ENCODE measurements around the gene TMEM202.
"Not testable (repeated sequence)": the region's sequence is repeated elsewhere in the genome, so short reads cannot be mapped to it uniquely, and the experiment has no call there.

TMEM202 gene

GRCh38 chr15:72426753-72427152 is 28.6 kb downstream of the TMEM202 start:
- no peak overlapping the region for H3K4me3 ChIP-seq (ENCODE audit: low read depth, low read length)
- H3K9me3 ChIP-seq (ENCODE audit: control insufficient read depth, insufficient read depth, low read length): 0 out of 2 replicates have a peak, but pooled peaks cover 6% of the 10 kb centered on the region
- no peaks in the 10 kb centered on the region for H3K27me3 ChIP-seq (ENCODE audit: control insufficient read depth, insufficient read depth, low read length)

DNA sequence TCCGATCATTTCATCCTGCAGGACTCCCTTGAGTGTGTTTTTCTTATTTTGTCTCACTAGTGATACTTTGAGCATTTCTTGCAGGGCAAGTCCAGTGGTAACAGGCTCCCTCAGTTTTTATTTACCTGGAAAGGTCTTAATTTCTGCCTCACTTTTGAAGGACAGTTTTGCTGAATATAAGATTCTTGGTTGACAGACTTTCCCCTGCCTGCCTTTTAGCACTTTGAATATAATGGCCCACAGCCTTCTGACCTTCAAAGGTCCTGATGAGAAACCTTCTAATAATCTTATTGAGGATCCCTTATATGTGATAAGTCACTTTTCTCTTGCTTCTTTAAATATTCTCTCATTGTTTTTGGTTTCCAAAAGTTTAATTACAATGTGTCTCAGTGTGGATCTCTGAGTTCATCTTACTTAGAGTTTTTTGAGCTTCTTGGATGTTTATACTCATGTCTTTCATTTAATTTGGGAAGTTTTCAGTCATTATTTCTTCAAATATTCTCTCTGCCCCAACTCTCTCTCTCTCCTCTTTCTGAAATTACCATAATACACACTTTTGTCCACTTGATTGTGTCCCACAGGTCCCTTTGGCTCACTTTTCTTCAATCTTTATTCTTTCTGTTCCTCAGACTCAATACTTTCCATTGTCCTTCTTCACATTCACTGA is 39.7 kb downstream of the TMEM202 start:
- no peaks in the 10 kb centered on the region for H3K27me3 ChIP-seq (ENCODE audit: control insufficient read depth, insufficient read depth, low read length)
- no peak overlapping the region for H3K27ac ChIP-seq (ENCODE audit: low read depth, low read length)
- H3K36me3 ChIP-seq (ENCODE audit: control insufficient read depth, insufficient read depth, low read length): no peaks in the 10 kb centered on the region
- H3K9me3 ChIP-seq (ENCODE audit: control insufficient read depth, insufficient read depth, low read length): peaks cover 8% of the 10 kb centered on the region
- H3K4me1 ChIP-seq (ENCODE audit: control insufficient read depth, insufficient read depth, low read length): no peaks in the 10 kb centered on the region
- H3K4me3 ChIP-seq (ENCODE audit: low read depth, low read length): no peak overlapping the region
- no peak overlapping the region for H3K9ac ChIP-seq (ENCODE audit: low read depth, low read length)

More at GRCh38 chr15:72426753-72427152, 28.6 kb downstream of the TMEM202 start:
- Histone ChIP-seq H3K9ac (ENCODE audit: low read depth, low read length) (no peak overlapping the region), H3K36me3 (ENCODE audit: control insufficient read depth, insufficient read depth, low read length) (no peaks in the 10 kb centered on the region), H3K27ac (ENCODE audit: low read depth, low read length) (no peak overlapping the region), H3K4me1 (ENCODE audit: control insufficient read depth, insufficient read depth, low read length) (no peaks in the 10 kb centered on the region)

- not testable (repeated sequence) for H3K9me3 ChIP-seq (ENCODE audit: control insufficient read depth, insufficient read depth, low read length); H3K9ac ChIP-seq (ENCODE audit: low read depth, low read length); H3K4me3 ChIP-seq (ENCODE audit: low read depth, low read length); H3K4me1 ChIP-seq (ENCODE audit: control insufficient read depth, insufficient read depth, low read length); H3K27me3 ChIP-seq (ENCODE audit: control insufficient read depth, insufficient read depth, low read length); H3K27ac ChIP-seq (ENCODE audit: low read depth, low read length); H3K36me3 ChIP-seq (ENCODE audit: control insufficient read depth, insufficient read depth, low read length)
Measured at GRCh38 chr15:72442848-72443247, 44.7 kb downstream of the TMEM202 start.

GRCh38 chr15:72445426-72445825 is 47.3 kb downstream of the TMEM202 start:
- Histone ChIP-seq H3K9me3 (ENCODE audit: control insufficient read depth, insufficient read depth, low read length) (no peaks in the 10 kb centered on the region), H3K9ac (ENCODE audit: low read depth, low read length) (no peak overlapping the region), H3K27ac (ENCODE audit: low read depth, low read length) (no peak overlapping the region), H3K27me3 (ENCODE audit: control insufficient read depth, insufficient read depth, low read length) (no peaks in the 10 kb centered on the region), H3K4me3 (ENCODE audit: low read depth, low read length) (no peak overlapping the region), H3K4me1 (ENCODE audit: control insufficient read depth, insufficient read depth, low read length) (no peaks in the 10 kb centered on the region), H3K36me3 (ENCODE audit: control insufficient read depth, insufficient read depth, low read length) (no peaks in the 10 kb centered on the region)

- H3K4me3 ChIP-seq (ENCODE audit: low read depth, low read length): no peak overlapping the region
- no peaks in the 10 kb centered on the region for H3K4me1 ChIP-seq (ENCODE audit: control insufficient read depth, insufficient read depth, low read length)
- no peak overlapping the region for H3K27ac ChIP-seq (ENCODE audit: low read depth, low read length)
- no peaks in the 10 kb centered on the region for H3K9me3 ChIP-seq (ENCODE audit: control insufficient read depth, insufficient read depth, low read length)
- H3K27me3 ChIP-seq (ENCODE audit: control insufficient read depth, insufficient read depth, low read length): no peaks in the 10 kb centered on the region
- H3K36me3 ChIP-seq (ENCODE audit: control insufficient read depth, insufficient read depth, low read length): no peaks in the 10 kb centered on the region
- no peak overlapping the region for H3K9ac ChIP-seq (ENCODE audit: low read depth, low read length)
Measured at GRCh38 chr15:72450805-72451204, 52.7 kb downstream of the TMEM202 start.

- Histone ChIP-seq H3K4me1 (ENCODE audit: control insufficient read depth, insufficient read depth, low read length) (no peaks in the 10 kb centered on the region), H3K27me3 (ENCODE audit: control insufficient read depth, insufficient read depth, low read length) (no peaks in the 10 kb centered on the region), H3K9ac (ENCODE audit: low read depth, low read length) (no peak overlapping the region), H3K9me3 (ENCODE audit: control insufficient read depth, insufficient read depth, low read length) (no peaks in the 10 kb centered on the region), H3K27ac (ENCODE audit: low read depth, low read length) (no peak overlapping the region), H3K4me3 (ENCODE audit: low read depth, low read length) (no peak overlapping the region), H3K36me3 (ENCODE audit: control insufficient read depth, insufficient read depth, low read length) (no peaks in the 10 kb centered on the region)
Measured at GRCh38 chr15:72451224-72451623, 53.1 kb downstream of the TMEM202 start.

DNA sequence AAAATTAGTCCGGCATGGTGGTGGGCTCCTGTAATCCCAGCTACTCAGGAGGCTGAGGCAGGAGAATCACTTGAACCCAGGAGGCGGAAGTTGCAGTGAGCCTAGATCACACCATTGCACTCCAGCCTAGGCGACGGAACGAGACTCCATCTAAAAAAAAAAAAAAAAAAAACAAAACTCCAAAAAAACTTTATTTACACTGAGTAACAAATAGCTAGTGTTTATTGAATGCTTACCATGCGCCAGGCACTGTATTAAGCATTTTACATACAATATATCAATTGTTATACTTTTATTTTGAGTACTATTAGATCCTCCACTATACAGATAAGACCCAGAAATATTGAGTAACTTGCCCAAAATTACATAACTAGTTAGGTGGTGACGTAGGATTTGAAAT is 58.6 kb downstream of the TMEM202 start:
- Histone ChIP-seq H3K4me1 (ENCODE audit: control insufficient read depth, insufficient read depth, low read length) (no peaks in the 10 kb centered on the region), H3K9me3 (ENCODE audit: control insufficient read depth, insufficient read depth, low read length) (no peaks in the 10 kb centered on the region), H3K4me3 (ENCODE audit: low read depth, low read length) (no peak overlapping the region), H3K27ac (ENCODE audit: low read depth, low read length) (no peak overlapping the region), H3K27me3 (ENCODE audit: control insufficient read depth, insufficient read depth, low read length) (no peaks in the 10 kb centered on the region), H3K36me3 (ENCODE audit: control insufficient read depth, insufficient read depth, low read length) (no peaks in the 10 kb centered on the region), H3K9ac (ENCODE audit: low read depth, low read length) (no peak overlapping the region)
